ENCODE measurements around the gene THADA. TPM values are rescaled to one million over a fixed set of nuclear protein-coding genes. Genes with fewer than 3 reads are reported as not detected.

THADA gene
- polyA plus RNA-seq, 1 donor (not counting 4 experiments of a cell fraction or from before 2014, with no cell fraction given): 22.6 TPM

GRCh38 chr2:43265421-43265820 lies 330.4 kb downstream of the THADA start:
- TF ChIP-seq EZH2 (IDR thresholded peaks at IDR 0.05; ENCODE audit: low read length): no peak
- TF ChIP-seq, protein P1, sequence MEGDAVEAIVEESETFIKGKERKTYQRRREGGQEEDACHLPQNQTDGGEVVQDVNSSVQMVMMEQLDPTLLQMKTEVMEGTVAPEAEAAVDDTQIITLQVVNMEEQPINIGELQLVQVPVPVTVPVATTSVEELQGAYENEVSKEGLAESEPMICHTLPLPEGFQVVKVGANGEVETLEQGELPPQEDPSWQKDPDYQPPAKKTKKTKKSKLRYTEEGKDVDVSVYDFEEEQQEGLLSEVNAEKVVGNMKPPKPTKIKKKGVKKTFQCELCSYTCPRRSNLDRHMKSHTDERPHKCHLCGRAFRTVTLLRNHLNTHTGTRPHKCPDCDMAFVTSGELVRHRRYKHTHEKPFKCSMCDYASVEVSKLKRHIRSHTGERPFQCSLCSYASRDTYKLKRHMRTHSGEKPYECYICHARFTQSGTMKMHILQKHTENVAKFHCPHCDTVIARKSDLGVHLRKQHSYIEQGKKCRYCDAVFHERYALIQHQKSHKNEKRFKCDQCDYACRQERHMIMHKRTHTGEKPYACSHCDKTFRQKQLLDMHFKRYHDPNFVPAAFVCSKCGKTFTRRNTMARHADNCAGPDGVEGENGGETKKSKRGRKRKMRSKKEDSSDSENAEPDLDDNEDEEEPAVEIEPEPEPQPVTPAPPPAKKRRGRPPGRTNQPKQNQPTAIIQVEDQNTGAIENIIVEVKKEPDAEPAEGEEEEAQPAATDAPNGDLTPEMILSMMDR (optimal IDR thresholded peaks at IDR 0.05 in 1 of 3, IDR thresholded peaks at IDR 0.05 in 1 of 3, conservative IDR thresholded peaks at IDR 0.05 in 1 of 3; ENCODE audit: extremely low read depth in 1 of 3, insufficient read depth in 2 of 3, low read length in 3 of 3): no peak
- no peaks in the 10 kb centered on the region for H4K20me1 ChIP-seq (ENCODE audit: control insufficient read depth, extremely low read depth, insufficient read depth, low read length)

DNA sequence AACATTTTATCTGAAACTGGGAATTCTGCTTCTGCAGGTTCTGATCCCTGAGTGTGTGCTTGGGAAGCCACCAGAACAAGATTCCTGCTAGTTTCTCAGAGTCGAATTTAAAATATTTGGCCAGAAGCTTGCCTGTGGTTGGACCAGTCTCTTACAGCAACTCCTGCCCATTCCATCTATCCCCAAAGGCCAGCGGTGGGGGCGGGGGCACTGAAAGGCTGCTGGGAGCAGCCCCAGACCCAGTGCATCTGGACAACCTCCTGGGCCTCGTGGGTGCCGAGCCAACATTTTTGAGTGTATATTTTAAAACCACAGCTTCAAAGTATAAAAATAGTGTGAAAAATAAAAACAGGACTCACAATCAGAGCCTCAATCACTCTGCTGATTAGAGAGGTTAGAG lies 330.8 kb downstream of the THADA start:
- no peak overlapping the region for H3K9ac ChIP-seq (ENCODE audit: control insufficient read depth, extremely low read depth, insufficient read depth, low read length)
- no peak overlapping the region for H3K27ac ChIP-seq (ENCODE audit: control insufficient read depth, insufficient read depth, low read length)

More at GRCh38 chr2:43265421-43265820, 330.4 kb downstream of the THADA start:
- Histone ChIP-seq H3K4me1 (ENCODE audit: control insufficient read depth, extremely low read depth, insufficient read depth, low read length) (peaks cover 20% of the 10 kb centered on the region), H3K4me3 (ENCODE audit: control insufficient read depth in 2 of 3, extremely low read depth in 1 of 3, insufficient read depth in 2 of 3, low read depth in 1 of 3, low read length in 3 of 3) (no peak overlapping the region), H2AFZ (ENCODE audit: control insufficient read depth, low read length) (no peak overlapping the region), H3K27ac (ENCODE audit: control insufficient read depth, insufficient read depth, low read length) (no peak overlapping the region), H3K27me3 (ENCODE audit: control insufficient read depth, extremely low read depth, insufficient read depth, low read length) (no peaks in the 10 kb centered on the region), H3K36me3 (ENCODE audit: control insufficient read depth in 2 of 2, extremely low read depth in 1 of 2, insufficient read depth in 2 of 2, low read length in 2 of 2) (peaks cover 2 to 8% of the 10 kb centered on the region in 2 experiments), H3K4me2 (ENCODE audit: control insufficient read depth, extremely low read depth, insufficient read depth, low read depth, low read length) (no peak overlapping the region), H3K9ac (ENCODE audit: control insufficient read depth, extremely low read depth, insufficient read depth, low read length) (no peak overlapping the region), H3K9me3 (ENCODE audit: control insufficient read depth, low read depth, low read length) (no peaks in the 10 kb centered on the region), H3K79me2 (ENCODE audit: control insufficient read depth, insufficient read depth, low read length) (no peaks in the 10 kb centered on the region), H3K9me1 (ENCODE audit: control insufficient read depth, extremely low read depth, insufficient read depth, low read length) (peaks cover 3% of the 10 kb centered on the region)
- FAIRE-seq: no peak
- no peak for DNase-seq (ENCODE audit: low read depth, low spot score)
- dilution Hi-C loops (cut with MboI; ENCODE audit: extremely low pct_ligation_motif_present, low sequenced_read_pairs): no loop called here

More for the DNA sequence above, 330.8 kb downstream of the THADA start:
- H2AFZ ChIP-seq (ENCODE audit: control insufficient read depth, low read length): no peak overlapping the region
- peaks cover 3% of the 10 kb centered on the region for H3K9me1 ChIP-seq (ENCODE audit: control insufficient read depth, extremely low read depth, insufficient read depth, low read length)
- no peaks in the 10 kb centered on the region for H3K27me3 ChIP-seq (ENCODE audit: control insufficient read depth, extremely low read depth, insufficient read depth, low read length)
- dilution Hi-C loops (cut with MboI; ENCODE audit: extremely low pct_ligation_motif_present, low sequenced_read_pairs): no loop called here
- peaks cover 18% of the 10 kb centered on the region for H3K4me1 ChIP-seq (ENCODE audit: control insufficient read depth, extremely low read depth, insufficient read depth, low read length)
- H3K36me3 ChIP-seq (ENCODE audit: control insufficient read depth in 2 of 2, extremely low read depth in 1 of 2, insufficient read depth in 2 of 2, low read length in 2 of 2): peaks cover 2 to 8% of the 10 kb centered on the region in 2 experiments
- H3K79me2 ChIP-seq (ENCODE audit: control insufficient read depth, insufficient read depth, low read length): no peaks in the 10 kb centered on the region
- FAIRE-seq: no peak
- no peak overlapping the region for H3K4me2 ChIP-seq (ENCODE audit: control insufficient read depth, extremely low read depth, insufficient read depth, low read depth, low read length)
- TF ChIP-seq, protein P1 (optimal IDR thresholded peaks at IDR 0.05 in 1 of 3, IDR thresholded peaks at IDR 0.05 in 1 of 3, conservative IDR thresholded peaks at IDR 0.05 in 1 of 3; ENCODE audit: extremely low read depth in 1 of 3, insufficient read depth in 2 of 3, low read length in 3 of 3): no peak
- TF ChIP-seq EZH2 (IDR thresholded peaks at IDR 0.05; ENCODE audit: low read length): no peak
- DNase-seq (ENCODE audit: low read depth, low spot score): no peak
- no peak overlapping the region for H3K4me3 ChIP-seq (ENCODE audit: control insufficient read depth in 2 of 3, extremely low read depth in 1 of 3, insufficient read depth in 2 of 3, low read depth in 1 of 3, low read length in 3 of 3)
- no peaks in the 10 kb centered on the region for H4K20me1 ChIP-seq (ENCODE audit: control insufficient read depth, extremely low read depth, insufficient read depth, low read length)
- no peaks in the 10 kb centered on the region for H3K9me3 ChIP-seq (ENCODE audit: control insufficient read depth, low read depth, low read length)

All from keratinocyte (primary cell).